GM21737 (cell line): ENCODE measurements around the gene MCAM.
A peak's percentile ranks its signal among the peaks of the same experiment; 100 is the strongest.

ENCODE experiments used
- ATAC-seq: cut with Tn5 transposase; IDR thresholded peaks from one replicate; pipeline ENCODE4 v1.9.1; 2021; ENCODE audit warnings: mild to moderate bottlenecking, moderate library complexity; ENCODE audit not compliant: unreplicated experiment

Gene MCAM, protein sequence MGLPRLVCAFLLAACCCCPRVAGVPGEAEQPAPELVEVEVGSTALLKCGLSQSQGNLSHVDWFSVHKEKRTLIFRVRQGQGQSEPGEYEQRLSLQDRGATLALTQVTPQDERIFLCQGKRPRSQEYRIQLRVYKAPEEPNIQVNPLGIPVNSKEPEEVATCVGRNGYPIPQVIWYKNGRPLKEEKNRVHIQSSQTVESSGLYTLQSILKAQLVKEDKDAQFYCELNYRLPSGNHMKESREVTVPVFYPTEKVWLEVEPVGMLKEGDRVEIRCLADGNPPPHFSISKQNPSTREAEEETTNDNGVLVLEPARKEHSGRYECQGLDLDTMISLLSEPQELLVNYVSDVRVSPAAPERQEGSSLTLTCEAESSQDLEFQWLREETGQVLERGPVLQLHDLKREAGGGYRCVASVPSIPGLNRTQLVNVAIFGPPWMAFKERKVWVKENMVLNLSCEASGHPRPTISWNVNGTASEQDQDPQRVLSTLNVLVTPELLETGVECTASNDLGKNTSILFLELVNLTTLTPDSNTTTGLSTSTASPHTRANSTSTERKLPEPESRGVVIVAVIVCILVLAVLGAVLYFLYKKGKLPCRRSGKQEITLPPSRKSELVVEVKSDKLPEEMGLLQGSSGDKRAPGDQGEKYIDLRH

DNA sequence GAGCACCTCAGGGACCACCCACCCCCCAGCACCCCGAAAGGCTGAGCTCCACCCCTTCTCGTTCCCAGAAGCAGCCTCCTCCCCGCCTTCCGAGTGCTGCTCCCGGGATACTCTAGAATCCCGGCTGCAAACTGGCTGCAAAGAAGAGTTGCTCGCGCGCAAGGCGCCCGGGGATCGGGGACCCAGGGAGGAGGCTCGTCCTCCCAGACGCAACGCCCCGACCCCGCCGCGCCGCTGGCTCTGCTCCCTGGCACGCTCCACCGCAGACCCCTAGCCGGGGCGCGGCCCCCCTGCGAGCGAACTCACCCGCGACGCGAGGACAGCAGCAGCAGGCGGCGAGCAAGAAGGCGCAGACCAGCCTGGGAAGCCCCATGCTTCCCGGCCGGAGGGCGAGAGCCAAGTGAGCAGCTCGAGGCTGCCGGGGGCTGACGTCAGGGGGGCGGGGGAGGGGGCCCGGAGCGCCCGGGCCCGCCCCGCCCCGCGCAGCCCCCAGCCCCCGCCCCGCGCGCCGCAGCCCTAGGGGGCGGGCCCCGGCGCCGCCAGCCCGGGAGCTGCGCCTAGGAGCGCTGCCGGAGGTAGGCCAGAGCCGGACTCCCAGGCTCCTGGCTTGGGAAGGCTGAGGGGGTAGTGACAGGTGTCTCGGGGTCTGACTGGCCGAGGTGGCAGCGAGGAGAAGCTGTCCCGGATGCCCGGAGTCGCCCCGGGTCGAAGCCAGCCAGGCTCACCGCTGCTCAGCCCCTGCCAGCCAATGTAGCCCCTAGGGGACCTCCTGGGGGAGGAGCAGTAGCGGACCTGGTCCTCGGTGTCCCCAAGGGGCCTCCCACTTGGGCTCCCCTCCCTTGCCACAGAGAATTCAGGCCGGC is at the start of gene MCAM:
TSS of gene MCAM (minus strand) at position 402 of the 863 bp plus-strand sequence. CDS start at position 373, 29 bp downstream.
- no peak for ATAC-seq

- ATAC-seq, result no peak
Observed at GRCh38 chr11:119365071-119365591, 48.2 kb upstream of the MCAM start.

DNA sequence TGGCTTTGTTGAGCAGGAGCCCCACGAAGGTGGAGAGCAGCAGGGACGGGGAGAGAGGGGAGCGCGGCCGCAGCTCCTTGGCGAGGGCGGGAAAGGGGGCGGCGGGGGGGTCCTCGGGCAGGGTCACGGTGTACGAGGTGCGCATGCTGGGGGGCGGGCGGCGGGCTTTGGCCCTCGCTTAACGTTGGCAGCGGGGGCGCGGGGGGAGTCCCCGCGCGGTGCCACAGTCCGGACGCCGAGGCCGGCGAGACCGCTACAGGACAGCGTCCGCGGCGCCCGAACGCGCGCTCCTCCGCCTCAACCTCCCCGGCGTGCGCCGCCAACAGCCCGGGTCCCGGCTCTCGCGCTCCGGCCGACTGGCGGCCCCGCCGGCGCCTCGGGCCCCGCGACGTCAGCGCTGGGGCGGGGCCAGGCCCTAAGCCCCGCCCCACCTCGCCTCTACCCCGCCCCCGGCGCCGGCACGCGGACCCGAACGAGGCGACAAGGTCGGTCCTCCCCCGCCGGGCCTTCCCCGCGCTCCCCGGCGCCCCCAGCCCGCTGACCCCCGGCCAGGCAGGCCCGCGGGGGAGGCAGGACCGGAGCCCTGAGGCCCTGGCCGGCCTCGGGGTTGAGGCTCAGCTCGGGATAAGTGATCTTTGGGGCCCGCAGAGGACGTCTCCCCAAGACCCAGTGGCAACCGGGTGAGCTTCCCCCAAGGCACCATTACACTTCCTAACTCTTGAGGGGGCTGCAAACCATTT is 47.1 kb upstream of the MCAM start:
- ATAC-seq, result no peak

DNA sequence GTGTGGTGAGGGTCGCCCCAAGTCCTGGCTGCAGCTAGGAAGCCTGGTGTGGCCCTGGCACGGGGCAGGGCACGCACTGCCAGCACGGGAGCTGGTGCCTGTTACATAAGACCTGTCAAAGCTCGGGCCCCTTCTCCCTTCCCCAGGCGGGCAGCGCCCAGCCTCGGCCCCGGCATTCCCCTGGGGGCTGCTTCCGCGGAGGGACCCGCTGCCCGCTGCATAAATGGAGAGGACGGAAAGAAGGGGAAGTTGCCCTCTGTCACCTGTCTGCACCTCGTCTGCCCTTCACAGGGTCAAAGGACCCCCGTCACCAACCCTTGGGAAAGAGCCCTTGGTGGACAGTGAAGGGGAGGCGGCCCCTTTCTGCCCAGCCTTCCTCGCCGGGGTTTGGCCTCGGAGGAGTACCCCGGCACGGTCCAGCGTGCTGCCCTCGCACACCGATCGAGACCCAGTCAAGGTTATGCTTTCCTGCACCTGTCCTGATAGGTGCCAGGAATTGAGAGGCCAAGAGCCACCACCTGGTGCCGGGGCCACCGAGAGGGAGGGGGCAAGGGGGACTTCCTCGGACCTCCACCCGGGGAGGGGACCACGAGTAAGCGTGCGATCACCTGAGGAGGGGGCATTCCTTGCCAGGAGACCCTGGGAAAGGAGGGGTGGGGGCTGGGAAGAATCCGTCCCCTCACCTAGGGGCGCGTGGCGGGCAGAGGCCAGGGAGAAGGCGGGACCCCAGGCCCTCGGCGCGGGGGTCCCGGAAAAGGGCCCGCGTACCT is 46.3 kb upstream of the MCAM start:
- no peak for ATAC-seq

DNA sequence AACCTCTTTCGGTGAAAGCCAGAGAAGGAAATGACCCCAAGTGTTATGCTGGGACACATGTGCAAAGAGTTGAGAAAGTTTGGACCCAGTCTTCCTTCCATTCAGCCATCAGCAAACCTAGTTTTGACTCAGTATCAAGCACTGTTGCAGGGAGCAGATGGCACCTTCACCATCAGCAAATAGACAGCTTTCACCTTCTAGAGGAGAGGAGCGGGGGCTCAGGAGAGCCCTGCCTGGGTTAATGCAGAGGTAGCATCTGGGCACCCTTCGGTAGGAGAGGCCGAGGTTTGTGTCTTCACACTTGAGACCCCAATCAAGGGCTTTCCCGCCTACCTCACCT is 45.8 kb upstream of the MCAM start:
- ATAC-seq, result no peak

- no peak for ATAC-seq
Observed at GRCh38 chr11:119361941-119362725, 45.2 kb upstream of the MCAM start.

DNA sequence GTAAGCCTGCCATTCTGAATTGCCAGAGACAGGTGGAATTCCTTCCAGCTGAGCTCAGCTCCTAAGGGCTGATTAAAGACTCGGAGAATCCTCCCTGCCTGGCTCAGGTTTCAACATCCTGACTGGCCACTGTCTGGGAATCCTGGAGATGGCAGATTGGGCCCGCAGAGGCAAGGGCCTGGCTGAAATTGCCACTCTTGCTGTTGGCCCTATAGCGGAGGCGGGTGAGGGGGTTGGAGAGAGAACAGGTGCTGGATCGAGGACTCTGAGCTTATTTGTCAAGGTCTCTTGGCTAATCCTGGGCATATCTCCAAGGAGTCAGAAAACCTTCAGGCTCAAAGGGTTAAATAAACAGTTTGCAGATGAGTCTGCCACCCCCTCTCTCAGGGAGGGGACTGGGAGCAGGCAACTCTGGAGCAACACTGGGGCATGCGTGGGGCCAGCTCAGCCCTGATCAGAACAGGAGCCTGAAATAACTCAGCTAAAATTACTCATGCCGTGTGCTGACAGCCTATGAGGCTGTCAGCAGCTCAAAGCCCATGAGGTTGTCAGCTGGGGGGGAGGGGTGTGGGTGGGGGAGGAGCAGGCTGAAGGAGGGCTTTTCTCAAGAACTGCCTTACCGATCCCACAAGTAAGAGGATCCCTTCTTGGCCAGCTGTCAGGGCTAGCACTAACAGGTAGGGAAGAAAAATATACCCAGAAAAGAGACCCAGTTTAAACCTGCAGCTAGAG is 44.3 kb upstream of the MCAM start:
- no peak for ATAC-seq

- ATAC-seq, result no peak
Observed at GRCh38 chr11:119359365-119360214, 42.7 kb upstream of the MCAM start.

DNA sequence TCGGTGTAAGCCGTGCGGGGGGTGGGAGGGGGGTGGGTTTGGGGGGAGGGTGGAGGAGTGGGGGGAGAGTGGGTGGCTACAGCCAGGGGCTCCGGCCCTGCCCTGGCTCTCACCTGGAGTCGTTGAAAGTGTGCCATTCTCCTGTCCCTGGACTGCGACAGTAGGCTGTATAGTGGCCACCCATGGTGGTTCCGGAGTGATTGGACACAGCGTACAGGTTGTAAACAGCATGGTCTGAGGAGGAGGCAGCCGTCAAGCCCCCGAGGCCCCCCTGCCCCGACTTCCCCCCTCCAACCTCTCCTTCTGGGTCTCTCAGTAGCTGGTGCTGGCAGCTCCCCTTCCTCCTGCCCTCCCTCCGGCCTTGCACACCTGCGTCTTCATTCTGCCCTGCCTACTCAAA is 40.1 kb upstream of the MCAM start:
- no peak for ATAC-seq

- ATAC-seq, result peak; percentile 66
Observed at GRCh38 chr11:119356349-119357031, 39.6 kb upstream of the MCAM start.

DNA sequence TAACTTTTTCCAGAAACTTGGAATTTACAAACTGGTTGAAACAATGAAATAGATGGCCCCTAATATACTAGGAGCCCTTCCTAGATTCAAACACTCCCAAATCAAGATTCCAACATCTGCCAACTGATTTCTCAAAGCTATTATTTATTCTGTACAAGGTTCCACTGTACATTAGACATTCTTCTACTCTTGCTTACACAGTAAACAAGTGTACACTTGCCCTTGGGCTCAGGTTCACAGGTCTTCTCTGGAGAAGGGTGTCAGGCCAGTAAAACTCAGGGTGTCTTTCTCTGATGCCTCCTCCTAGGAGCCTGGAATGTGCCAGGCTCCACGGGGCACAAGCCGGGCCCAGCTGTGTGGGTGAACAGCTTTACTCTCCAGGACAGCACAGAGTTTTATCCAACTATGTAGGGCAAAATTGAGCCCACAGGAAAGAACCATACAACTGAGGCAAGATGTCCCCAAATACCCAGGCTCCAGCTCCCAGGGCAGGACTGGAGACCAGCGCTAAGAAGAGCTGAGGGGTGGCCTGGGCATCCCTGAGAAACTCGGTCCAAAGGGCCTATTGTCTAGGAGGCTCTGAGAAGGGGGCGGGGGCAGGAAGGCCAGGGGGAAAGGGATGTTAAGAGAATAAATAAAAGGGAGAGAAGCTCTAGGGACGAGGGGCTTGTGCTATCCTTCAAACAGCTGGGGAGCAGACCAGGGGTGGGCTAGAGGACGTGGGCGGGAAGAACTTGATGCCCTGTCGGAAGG is 38.3 kb upstream of the MCAM start:
- ATAC-seq, result no peak

DNA sequence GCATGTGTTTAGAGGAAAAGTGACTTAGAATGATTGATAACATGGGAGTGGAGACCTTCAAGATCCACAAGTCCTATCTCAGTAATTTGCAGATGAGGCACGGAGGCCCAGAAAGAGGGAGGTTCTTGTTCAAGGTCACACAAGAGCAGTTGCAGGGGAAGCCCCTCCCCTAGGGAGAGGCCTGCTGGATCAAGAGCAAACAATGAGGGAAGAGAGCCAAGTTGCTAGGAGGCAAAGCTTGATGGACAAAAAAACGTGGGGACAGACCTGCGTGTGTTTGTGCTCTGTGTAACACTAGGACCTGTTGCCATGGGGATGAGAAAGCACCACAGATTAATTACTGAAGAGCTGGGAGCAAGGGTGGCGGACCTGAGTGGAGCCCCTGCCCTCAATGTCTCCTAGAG is 35.9 kb upstream of the MCAM start:
- ATAC-seq, result no peak

GRCh38 chr11:119351232-119351631 is 34.3 kb upstream of the MCAM start:
- no peak for ATAC-seq

DNA sequence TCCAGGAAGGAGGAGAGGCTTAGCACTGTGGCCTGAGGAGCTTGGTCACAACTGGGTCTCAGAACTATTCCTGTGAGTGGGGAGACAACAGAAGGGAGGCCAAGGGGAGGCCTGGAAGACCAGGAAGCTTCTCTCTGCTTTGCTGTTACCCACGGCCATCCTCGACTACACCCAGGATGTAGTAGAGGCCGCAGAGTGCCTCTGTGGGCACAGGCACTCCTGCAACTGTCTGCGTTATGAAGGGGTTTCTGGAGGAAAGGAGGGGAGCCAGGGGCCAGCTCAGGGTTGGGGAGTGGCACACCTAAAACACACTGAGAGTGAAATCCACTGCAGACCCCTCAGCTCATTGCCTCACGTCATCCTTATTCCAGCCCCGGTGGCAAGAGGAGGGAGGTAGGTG is 33.4 kb upstream of the MCAM start:
- no peak for ATAC-seq

GRCh38 chr11:119347940-119348605 is 31.1 kb upstream of the MCAM start:
- ATAC-seq, result no peak

- no peak for ATAC-seq
Observed at GRCh38 chr11:119347242-119347641, 30.3 kb upstream of the MCAM start.
